Left ventricle myocardium inferior (tissue), 1 donor: ENCODE measurements around the gene SLC1A3. TPM values are rescaled to one million over a fixed set of nuclear protein-coding genes. Genes with fewer than 3 reads are reported as not detected.

Experiments used
- DNase-seq: peaks from one replicate; pipeline ENCODE4 v3.0.0-alpha.2; 2020
- H3K27ac ChIP-seq: fragments of 200-600 bp; replicated peaks from 2 replicates; pipeline ENCODE4 v1.8.0; 2021
- H3K27me3 ChIP-seq: fragments of 200-600 bp; 2 replicates; pipeline ENCODE4 v1.8.0; 2021; ENCODE audit warnings: low read depth
- H3K36me3 ChIP-seq: fragments of 200-600 bp; 2 replicates; pipeline ENCODE4 v1.8.0; 2021
- H3K4me1 ChIP-seq: fragments of 200-600 bp; 2 replicates; pipeline ENCODE4 v1.8.0; 2021
- H3K4me3 ChIP-seq: fragments of 200-600 bp; 2 replicates; pipeline ENCODE4 v1.8.0; 2021; ENCODE audit warnings: mild to moderate bottlenecking, moderate library complexity
- H3K9me3 ChIP-seq: fragments of 200-600 bp; replicated peaks from 2 replicates; pipeline ENCODE4 v1.8.0; 2021
- CTCF ChIP-seq: fragments of 200-600 bp; IDR thresholded peaks from 2 replicates; pipeline ENCODE4 v1.8.0; 2021; ENCODE audit warnings: antibody characterized with exemption, mild to moderate bottlenecking, borderline replicate concordance
- intact Hi-C: fragments of 100-400 bp; cut with micrococcal nuclease; formaldehyde crosslinking; loops from one replicate; pipeline ENCODE4 v1.11.0; 2022
- total RNA-seq: library from RNA; stranded (reverse); fragmentation: NEBNext Ultra II Directional; extraction: Animal tissue kit (Norgen Biotek cat#: 25700); gene quantifications from one replicate; pipeline ENCODE4 v1.2.1, GENCODE V29; 2021
- donor health status: DM: no; HTN: yes; CAD: no; lungs with severe emphysema.

Gene SLC1A3
- total RNA-seq, 1 donor from 2014 or later: 144 TPM

- Histone ChIP-seq H3K9me3 (no peaks in the 10 kb centered on the region), H3K36me3 (no peaks in the 10 kb centered on the region), H3K4me1 (peaks cover 36% of the 10 kb centered on the region), H3K27me3 (no peaks in the 10 kb centered on the region), H3K27ac (peak overlapping the region; percentile 83), H3K4me3 (peak overlapping the region; percentile 65)
- TF ChIP-seq CTCF: no peak
- DNase-seq: no peak
- intact Hi-C loops: no loop called here
These were observed 4.2 kb downstream of the SLC1A3 start for GRCh38 chr5:36610621-36611020.

GRCh38 chr5:36611520-36612274, 5.3 kb downstream of the SLC1A3 start:
- Histone ChIP-seq H3K27me3 (no peaks in the 10 kb centered on the region), H3K27ac (peak overlapping the region; percentile 83), H3K36me3 (no peaks in the 10 kb centered on the region), H3K4me3 (peak overlapping the region; percentile 65), H3K4me1 (peaks cover 42% of the 10 kb centered on the region), H3K9me3 (no peaks in the 10 kb centered on the region)
- no peak for TF ChIP-seq CTCF
- DNase-seq: no peak
- intact Hi-C loops: no loop called here

GRCh38 chr5:36613241-36613640, 6.8 kb downstream of the SLC1A3 start:
- H3K9me3 ChIP-seq: no peaks in the 10 kb centered on the region
- H3K4me1 ChIP-seq: peaks cover 51% of the 10 kb centered on the region
- H3K36me3 ChIP-seq: no peaks in the 10 kb centered on the region
- H3K27me3 ChIP-seq: no peaks in the 10 kb centered on the region
- intact Hi-C loops: no loop called here
- peak overlapping the region; percentile 83 for H3K27ac ChIP-seq
- TF ChIP-seq CTCF: no peak
- no peak for DNase-seq
- H3K4me3 ChIP-seq: no peak overlapping the region

GRCh38 chr5:36613771-36614656, 7.6 kb downstream of the SLC1A3 start:
- peaks cover 51% of the 10 kb centered on the region for H3K4me1 ChIP-seq
- no peaks in the 10 kb centered on the region for H3K36me3 ChIP-seq
- no peak for TF ChIP-seq CTCF
- no peak for DNase-seq
- H3K9me3 ChIP-seq: no peaks in the 10 kb centered on the region
- H3K27ac ChIP-seq: peak overlapping the region; percentile 83
- H3K4me3 ChIP-seq: peak overlapping the region; percentile 20
- no peaks in the 10 kb centered on the region for H3K27me3 ChIP-seq
- intact Hi-C loops: no loop called here

GRCh38 chr5:36614657-36615308, 8.4 kb downstream of the SLC1A3 start:
- peak overlapping the region; percentile 83 for H3K27ac ChIP-seq

More at GRCh38 chr5:36614657-36615308, 8.4 kb downstream of the SLC1A3 start:
- no peak for DNase-seq
- H3K36me3 ChIP-seq: no peaks in the 10 kb centered on the region
- peak overlapping the region; percentile 20 for H3K4me3 ChIP-seq
- no peaks in the 10 kb centered on the region for H3K9me3 ChIP-seq
- peaks cover 51% of the 10 kb centered on the region for H3K4me1 ChIP-seq
- TF ChIP-seq CTCF: no peak
- intact Hi-C loops: no loop called here
- no peaks in the 10 kb centered on the region for H3K27me3 ChIP-seq
